PFSK-1 (cell line): ENCODE results near the gene FYB1.

ENCODE experiments used
- POLR2AphosphoS5 ChIP-seq: IDR thresholded peaks from 2 replicates; pipeline ENCODE4 v1.6.1; 2012; ENCODE audit warnings: low read depth, mild to moderate bottlenecking, control low read depth, low read length, moderate library complexity
- TAF1 ChIP-seq: IDR thresholded peaks from 2 replicates; pipeline ENCODE4 v1.6.1; 2012; ENCODE audit warnings: low read length, control low read depth, borderline replicate concordance; ENCODE audit not compliant: insufficient read depth

GRCh38 chr5:39201160-39201780 is 18.1 kb downstream of the FYB1 start:
- TF ChIP-seq POLR2AphosphoS5: no peak
- TF ChIP-seq TAF1: no peak
